ENCODE measurements around the gene C1QTNF8.

The C1QTNF8 gene

GRCh38 chr16:1049976-1050247 is 46.1 kb downstream of the C1QTNF8 start:
- no peak overlapping the region for H3K4me3 ChIP-seq (ENCODE audit: insufficient read length, low read depth)
- no peaks in the 10 kb centered on the region for H3K27me3 ChIP-seq (ENCODE audit: insufficient read depth, insufficient read length)
- H3K4me1 ChIP-seq (ENCODE audit: insufficient read depth, insufficient read length), result peaks cover 23% of the 10 kb centered on the region

GRCh38 chr16:1049113-1049975 is 46.7 kb downstream of the C1QTNF8 start:
- H3K36me3 ChIP-seq (ENCODE audit: insufficient read depth, insufficient read length, low read length), result no peaks in the 10 kb centered on the region
- DNase-seq (ENCODE audit: low read depth, low spot score), result no peak
- H3K4me1 ChIP-seq (ENCODE audit: insufficient read depth, insufficient read length), result peaks cover 24% of the 10 kb centered on the region
- no peak overlapping the region for H3K4me3 ChIP-seq (ENCODE audit: insufficient read length, low read depth)
- H3K9me3 ChIP-seq (ENCODE audit: insufficient read depth, low read length), result no peaks in the 10 kb centered on the region
- H3K9ac ChIP-seq (ENCODE audit: insufficient read length, low read depth), result peak overlapping the region; percentile 64
- TF ChIP-seq YY1 (IDR thresholded peaks at IDR 0.05; ENCODE audit: insufficient read depth, insufficient read length) (no peak), SUZ12 (IDR thresholded peaks at IDR 0.05; ENCODE audit: extremely low read depth, insufficient read depth, insufficient read length) (no peak)
- no peaks in the 10 kb centered on the region for H3K27me3 ChIP-seq (ENCODE audit: insufficient read depth, insufficient read length)

More at GRCh38 chr16:1049976-1050247, 46.1 kb downstream of the C1QTNF8 start:
- no peaks in the 10 kb centered on the region for H3K9me3 ChIP-seq (ENCODE audit: insufficient read depth, low read length)
- no peak for DNase-seq (ENCODE audit: low read depth, low spot score)
- no peaks in the 10 kb centered on the region for H3K36me3 ChIP-seq (ENCODE audit: insufficient read depth, insufficient read length, low read length)
- no peak overlapping the region for H3K9ac ChIP-seq (ENCODE audit: insufficient read length, low read depth)
- no peak for TF ChIP-seq SUZ12 (IDR thresholded peaks at IDR 0.05; ENCODE audit: extremely low read depth, insufficient read depth, insufficient read length)
- TF ChIP-seq ZNF274 (IDR thresholded peaks at IDR 0.05; ENCODE audit: low read depth, low read length), result no peak

- H3K4me1 ChIP-seq (ENCODE audit: insufficient read depth, insufficient read length), result peaks cover 24% of the 10 kb centered on the region
- DNase-seq (ENCODE audit: low read depth, low spot score), result peak; percentile 65
- H3K9me3 ChIP-seq (ENCODE audit: insufficient read depth, low read length), result no peaks in the 10 kb centered on the region
- H3K27me3 ChIP-seq (ENCODE audit: insufficient read depth, insufficient read length), result no peaks in the 10 kb centered on the region
- H3K9ac ChIP-seq (ENCODE audit: insufficient read length, low read depth), result peak overlapping the region; percentile 64
- H3K36me3 ChIP-seq (ENCODE audit: insufficient read depth, insufficient read length, low read length), result no peaks in the 10 kb centered on the region
- TF ChIP-seq ZNF274 (IDR thresholded peaks at IDR 0.05; ENCODE audit: low read depth, low read length), result no peak
- TF ChIP-seq YY1 (IDR thresholded peaks at IDR 0.05; ENCODE audit: insufficient read depth, insufficient read length), result no peak
- no peak for TF ChIP-seq SUZ12 (IDR thresholded peaks at IDR 0.05; ENCODE audit: extremely low read depth, insufficient read depth, insufficient read length)
- H3K4me3 ChIP-seq (ENCODE audit: insufficient read length, low read depth), result peak overlapping the region; percentile 18
Observed at GRCh38 chr16:1048442-1049112, 47.5 kb downstream of the C1QTNF8 start.

GRCh38 chr16:1047801-1048200 is 48.2 kb downstream of the C1QTNF8 start:
- no peaks in the 10 kb centered on the region for H3K27me3 ChIP-seq (ENCODE audit: insufficient read depth, insufficient read length)
- H3K4me3 ChIP-seq (ENCODE audit: insufficient read length, low read depth), result no peak overlapping the region
- TF ChIP-seq ZNF274 (IDR thresholded peaks at IDR 0.05; ENCODE audit: low read depth, low read length), result no peak
- TF ChIP-seq YY1 (IDR thresholded peaks at IDR 0.05; ENCODE audit: insufficient read depth, insufficient read length), result no peak
- TF ChIP-seq SUZ12 (IDR thresholded peaks at IDR 0.05; ENCODE audit: extremely low read depth, insufficient read depth, insufficient read length), result no peak
- peaks cover 24% of the 10 kb centered on the region for H3K4me1 ChIP-seq (ENCODE audit: insufficient read depth, insufficient read length)
- no peaks in the 10 kb centered on the region for H3K9me3 ChIP-seq (ENCODE audit: insufficient read depth, low read length)
- no peaks in the 10 kb centered on the region for H3K36me3 ChIP-seq (ENCODE audit: insufficient read depth, insufficient read length, low read length)
- DNase-seq (ENCODE audit: low read depth, low spot score), result no peak
- peak overlapping the region; percentile 64 for H3K9ac ChIP-seq (ENCODE audit: insufficient read length, low read depth)

- no peak overlapping the region for H3K9ac ChIP-seq (ENCODE audit: insufficient read length, low read depth)
- TF ChIP-seq YY1 (IDR thresholded peaks at IDR 0.05; ENCODE audit: insufficient read depth, insufficient read length) (no peak), ZNF274 (IDR thresholded peaks at IDR 0.05; ENCODE audit: low read depth, low read length) (no peak), SUZ12 (IDR thresholded peaks at IDR 0.05; ENCODE audit: extremely low read depth, insufficient read depth, insufficient read length) (no peak)
- no peak for DNase-seq (ENCODE audit: low read depth, low spot score)
- H3K4me1 ChIP-seq (ENCODE audit: insufficient read depth, insufficient read length), result peaks cover 24% of the 10 kb centered on the region
- H3K9me3 ChIP-seq (ENCODE audit: insufficient read depth, low read length), result peaks cover 6% of the 10 kb centered on the region; the same call in 1 of the 2 replicates
- no peaks in the 10 kb centered on the region for H3K36me3 ChIP-seq (ENCODE audit: insufficient read depth, insufficient read length, low read length)
- no peaks in the 10 kb centered on the region for H3K27me3 ChIP-seq (ENCODE audit: insufficient read depth, insufficient read length)
- H3K4me3 ChIP-seq (ENCODE audit: insufficient read length, low read depth), result no peak overlapping the region
Observed at GRCh38 chr16:1047123-1047522, 48.9 kb downstream of the C1QTNF8 start.

- Histone ChIP-seq H3K9me3 (ENCODE audit: insufficient read depth, low read length) (peaks cover 15% of the 10 kb centered on the region; the same call in 1 of the 2 replicates), H3K27me3 (ENCODE audit: insufficient read depth, insufficient read length) (no peaks in the 10 kb centered on the region), H3K36me3 (ENCODE audit: insufficient read depth, insufficient read length, low read length) (no peaks in the 10 kb centered on the region), H3K4me1 (ENCODE audit: insufficient read depth, insufficient read length) (peaks cover 24% of the 10 kb centered on the region), H3K4me3 (ENCODE audit: insufficient read length, low read depth) (no peak overlapping the region), H3K9ac (ENCODE audit: insufficient read length, low read depth) (peak overlapping the region; percentile 8)
- TF ChIP-seq SUZ12 (IDR thresholded peaks at IDR 0.05; ENCODE audit: extremely low read depth, insufficient read depth, insufficient read length), result no peak
- TF ChIP-seq YY1 (IDR thresholded peaks at IDR 0.05; ENCODE audit: insufficient read depth, insufficient read length), result no peak
- no peak for TF ChIP-seq ZNF274 (IDR thresholded peaks at IDR 0.05; ENCODE audit: low read depth, low read length)
- no peak for DNase-seq (ENCODE audit: low read depth, low spot score)
Observed at GRCh38 chr16:1045993-1046911, 49.8 kb downstream of the C1QTNF8 start.

All from NT2/D1 (cell line).